HepG2 (cell line): ENCODE measurements around the gene ATP9B. TPM values are rescaled to one million over a fixed set of nuclear protein-coding genes. Genes with fewer than 3 reads are reported as not detected.

Source experiments
- ATAC-seq: fragments of 200-7000 bp; cut with Tn5 transposase; 3 replicates; pipeline ENCODE4 v1.9.1; 2020; ENCODE audit warnings: mild to moderate bottlenecking, moderate library complexity
- BruUV-seq: library from RNA; stranded (reverse); fragments of 400-500 nt; replicated peaks from 2 replicates; lab custom pipeline; 2021; lab: Mats Ljungman, UMichigan
- CTCF ChIA-PET: fragments of 300-600 bp; formaldehyde crosslinking; extraction: SDS; loops from one replicate; lab custom pipeline; 2021; ENCODE audit warnings: low total read pairs, inconsistent platforms, low intra/inter-chr PET ratio; lab: Yijun Ruan, JAX
- POLR2A ChIA-PET: fragments of 350-600 bp; sonication (Branson Sonifier 250); formaldehyde crosslinking; loops from one replicate; lab custom pipeline; 2020; ENCODE audit warnings: antibody characterized with exemption, inconsistent platforms; lab: Yijun Ruan, JAX
- DNase-seq: peaks from one replicate; pipeline ENCODE4 v3.0.0-alpha.2; 2015; ENCODE audit warnings: low spot score
- FAIRE-seq: peaks from 3 replicates; lab custom pipeline; 2011; peaks lifted over from hg19 to GRCh38; lab: Jason Lieb, UNC
- H2AFZ ChIP-seq: one replicate; pipeline ENCODE4 v1.6.1; 2011; ENCODE audit warnings: low read length, inconsistent platforms
- H3K27ac ChIP-seq: fragments of 300-600 bp; 3 replicates; pipeline ENCODE4 v1.8.0; 2011; ENCODE audit warnings: mixed run types, mild to moderate bottlenecking, mixed read lengths, low read length, inconsistent platforms; ENCODE audit not compliant: insufficient read depth; ENCODE audit errors: extremely low read length
- H3K27me3 ChIP-seq, 2 experiments: fragments of 200-600 bp in 1 of 2; 2 replicates in 1 of 2; 3 replicates in 1 of 2; pipeline versions ENCODE4 v1.6.0 to v1.8.0; 2011; ENCODE audit warnings: low read length in 2 of 2, mild to moderate bottlenecking in 2 of 2, moderate library complexity in 2 of 2, inconsistent platforms in 1 of 2; ENCODE audit not compliant: insufficient read depth in 2 of 2, control insufficient read depth in 1 of 2
- H3K36me3 ChIP-seq, 2 experiments: fragments of 200-600 bp in 1 of 2; replicated peaks in 1 of 2; 2 replicates in 1 of 2; 3 replicates in 1 of 2; pipeline versions ENCODE4 v1.5.1 to v1.8.0; 2011; ENCODE audit warnings: low read length in 2 of 2, inconsistent platforms in 1 of 2; ENCODE audit not compliant: insufficient read depth in 2 of 2, control insufficient read depth in 1 of 2
- H3K4me1 ChIP-seq: 2 replicates; pipeline ENCODE4 v1.5.1; 2012; ENCODE audit warnings: low read length, inconsistent platforms; ENCODE audit not compliant: insufficient read depth
- H3K4me2 ChIP-seq: 2 replicates; pipeline ENCODE4 v1.6.0; 2011; ENCODE audit warnings: low read depth, low read length, inconsistent platforms
- H3K4me3 ChIP-seq, 3 experiments: fragments of 200-600 bp in 1 of 3; sonication (generic), shearing (Covaris generic) in 1 of 3; replicated peaks in 1 of 3; 2 replicates each; pipeline ENCODE4 v1.5.1; 2011 to 2016; ENCODE audit warnings: low read length in 3 of 3, inconsistent platforms in 2 of 3, low read depth in 2 of 3, mild to moderate bottlenecking in 2 of 3, control low read depth in 1 of 3, mixed read lengths in 1 of 3; ENCODE audit not compliant: insufficient read depth in 1 of 3
- H3K79me2 ChIP-seq: one replicate; pipeline ENCODE4 v1.6.1; 2011; ENCODE audit warnings: low read length, inconsistent platforms; ENCODE audit not compliant: insufficient read depth
- H3K9ac ChIP-seq: 2 replicates; pipeline ENCODE4 v1.6.0; 2011; ENCODE audit warnings: mild to moderate bottlenecking, low read depth, low read length, inconsistent platforms; ENCODE audit not compliant: insufficient read depth
- H3K9me3 ChIP-seq: 2 replicates; pipeline ENCODE4 v1.5.1; 2012; ENCODE audit warnings: mild to moderate bottlenecking, low read length
- H4K20me1 ChIP-seq: 2 replicates; pipeline ENCODE4 v1.6.0; 2011; ENCODE audit warnings: inconsistent platforms, mild to moderate bottlenecking, low read length, moderate library complexity; ENCODE audit not compliant: insufficient read depth
- AFF4 ChIP-seq: sonication (generic); formaldehyde crosslinking; IDR thresholded peaks from 2 replicates; pipeline ENCODE4 v1.4.0; 2020; ENCODE audit warnings: missing genetic modification reagents
- SKIL ChIP-seq: sonication (generic); formaldehyde crosslinking; IDR thresholded peaks from 2 replicates; pipeline ENCODE4 v1.8.0; 2022; ENCODE audit warnings: missing genetic modification reagents, mild to moderate bottlenecking, moderate library complexity, borderline replicate concordance
- ZBTB10 ChIP-seq: sonication (generic); formaldehyde crosslinking; IDR thresholded peaks from 2 replicates; pipeline ENCODE4 v1.4.0; 2020; ENCODE audit warnings: missing genetic modification reagents, borderline replicate concordance
- ZNF44 ChIP-seq: sonication (generic); formaldehyde crosslinking; IDR thresholded peaks from 2 replicates; pipeline ENCODE4 v1.5.1; 2020; ENCODE audit warnings: mild to moderate bottlenecking, missing genetic modification reagents
- ZNF572 ChIP-seq: sonication (generic); formaldehyde crosslinking; IDR thresholded peaks from 2 replicates; pipeline ENCODE4 v1.5.1; 2020; ENCODE audit warnings: mild to moderate bottlenecking, missing genetic modification reagents
- ZNF83 ChIP-seq: sonication (generic); formaldehyde crosslinking; IDR thresholded peaks from 2 replicates; pipeline ENCODE4 v1.4.0; 2020; ENCODE audit warnings: missing genetic modification reagents, mild to moderate bottlenecking, borderline replicate concordance
- WGBS: methylation state at CpG from one replicate; pipeline ENCODE4 v1.1.6; 2017; ENCODE audit warnings: low lambda C conversion rate; 5-methylcytosine and 5-hydroxymethylcytosine counted together
- in situ Hi-C: cut with HindIII; loops from 2 replicates; pipeline ENCODE4 v1.10.0; 2017; ENCODE audit warnings: low pct_unique_long_range_greater_than_20kb; ENCODE audit not compliant: extremely low pct_ligation_motif_present
- intact Hi-C: fragments of 100-400 bp; cut with micrococcal nuclease; formaldehyde crosslinking; loops from one replicate; pipeline ENCODE4 v1.10.0; 2022; ENCODE audit not compliant: unreplicated experiment
- polyA plus RNA-seq, 8 experiments: library from polyadenylated mRNA; depleted of rRNA in 3 of 8; stranded (reverse) in 7 of 8; unstranded in 1 of 8; fragments of >200 nt; fragmentation: Illumina TruSeq in 4 of 8; extraction: Trizol in 4 of 8; gene quantifications; 2 replicates each; pipeline versions ENCODE4 v1.2.1 to v1.2.3, GENCODE V29; 2011 to 2016; ENCODE audit warnings: low read depth in 4 of 8, missing spikeins in 1 of 8, mixed read lengths in 1 of 8; ENCODE audit not compliant: insufficient read depth in 1 of 8
- total RNA-seq, 5 experiments: library from RNA; depleted of rRNA; stranded (reverse); fragments of >200 nt; fragmentation: Illumina TruSeq; extraction: Trizol; gene quantifications; 2 replicates each; pipeline ENCODE4 v1.2.3, GENCODE V29; 2016; ENCODE audit warnings: low read depth in 1 of 5

The ATP9B gene
- total and polyA plus RNA-seq, 2 of the 13 experiments (the other 11 are each of a cell fraction or from before 2014, with no cell fraction given) = 10.8 to 11.3 TPM

GRCh38 chr18:79328887-79329286 is 259.7 kb downstream of the ATP9B start:
- ChIA-PET CTCF (no interaction called here), POLR2A (no interaction called here)
- H3K27ac ChIP-seq = no peak overlapping the region

More at GRCh38 chr18:79328887-79329286, 259.7 kb downstream of the ATP9B start:
- Histone ChIP-seq H3K4me3 (no peak overlapping the region), H3K27me3 (no peaks in the 10 kb centered on the region), H3K4me2 (no peak overlapping the region), H3K4me1 (no peaks in the 10 kb centered on the region), H3K36me3 (peaks cover 0 to 15% of the 10 kb centered on the region in 2 experiments; a peak in 2 of 5 replicates), H3K79me2 (no peaks in the 10 kb centered on the region), H2AFZ (no peak overlapping the region), H3K9me3 (no peaks in the 10 kb centered on the region), H3K9ac (no peak overlapping the region), H4K20me1 (no peaks in the 10 kb centered on the region)
- no peak for FAIRE-seq
- no peak for DNase-seq
- no TSS peak for BruUV-seq
- WGBS = 99% methylated on average over 12 of the region's 12 CpGs
- in situ Hi-C loops (no loop called here), intact Hi-C loops (no loop called here)
- no peak for TF ChIP-seq ZBTB10
- no peak for TF ChIP-seq ZNF83 (CRISPR knock-in tag)
- TF ChIP-seq SKIL = no peak
- TF ChIP-seq AFF4 = no peak
- no peak for TF ChIP-seq ZNF44 (CRISPR knock-in tag)
- TF ChIP-seq ZNF572 (CRISPR knock-in tag) = no peak
- no peak for ATAC-seq
